K562 (cell line): ENCODE measurements around the gene SARS1. TPM values are rescaled to one million over a fixed set of nuclear protein-coding genes. Genes with fewer than 3 reads are reported as not detected.

Experiments
- ATAC-seq: fragments of 200-7000 bp; cut with Tn5 transposase; 3 replicates; pipeline ENCODE4 v1.9.1; 2020; ENCODE audit warnings: moderate library complexity
- BruUV-seq: library from RNA; stranded (reverse); fragments of 400-500 nt; replicated peaks from 2 replicates; lab custom pipeline; 2021; lab: Mats Ljungman, UMichigan
- CTCF ChIA-PET: fragments of 300-600 bp; formaldehyde crosslinking; extraction: SDS; loops from one replicate; lab custom pipeline; 2021; ENCODE audit warnings: low intra/inter-chr PET ratio; lab: Yijun Ruan, JAX
- POLR2A ChIA-PET: fragments of 300-600, 350-650 bp; sonication (Branson Sonifier 250); formaldehyde crosslinking; extraction: SDS; loops from one replicate; lab custom pipeline; 2021; ENCODE audit warnings: antibody characterized with exemption, inconsistent platforms; lab: Yijun Ruan, JAX
- DNase-seq, 4 experiments: peaks; one replicate each; pipeline versions ENCODE4 v3.0.0 to v3.0.0-alpha.2; 2011 to 2018; ENCODE audit warnings: low spot score in 3 of 4, mixed read lengths in 3 of 4; ENCODE audit errors: extremely low read depth in 1 of 4
- FAIRE-seq: peaks from 2 replicates; lab custom pipeline; 2011; peaks lifted over from hg19 to GRCh38; lab: Jason Lieb, UNC
- H2AFZ ChIP-seq: 2 replicates; pipeline ENCODE4 v1.6.0; 2011; ENCODE audit warnings: low read depth, low read length, control low read depth, inconsistent platforms
- H3K27ac ChIP-seq: fragments of 200-600 bp; 3 replicates; pipeline ENCODE4 v1.8.0; 2011; ENCODE audit warnings: low read depth, mild to moderate bottlenecking, control low read depth, inconsistent platforms, low read length, moderate library complexity, mixed read lengths; ENCODE audit errors: extremely low read depth
- H3K27me3 ChIP-seq, 2 experiments: fragments of 300-600 bp in 1 of 2; 2 replicates in 1 of 2; 3 replicates in 1 of 2; pipeline versions ENCODE4 v1.6.0 to v1.8.0; 2011; ENCODE audit warnings: inconsistent platforms in 2 of 2, low read length in 2 of 2, mild to moderate bottlenecking in 1 of 2, mixed read lengths in 1 of 2, moderate library complexity in 1 of 2; ENCODE audit not compliant: control insufficient read depth in 2 of 2, insufficient read depth in 2 of 2
- H3K36me3 ChIP-seq: fragments of 300-600 bp; 3 replicates; pipeline ENCODE4 v1.8.0; 2011; ENCODE audit warnings: mild to moderate bottlenecking, low read length, inconsistent platforms; ENCODE audit not compliant: control insufficient read depth, insufficient read depth
- H3K4me1 ChIP-seq, 2 experiments: fragments of 200-600 bp in 1 of 2; replicated peaks in 1 of 2; 2 replicates in 1 of 2; 3 replicates in 1 of 2; pipeline versions ENCODE4 v1.5.1 to v1.8.0; 2011; ENCODE audit warnings: inconsistent platforms in 2 of 2, low read length in 2 of 2, mild to moderate bottlenecking in 1 of 2, mixed read lengths in 1 of 2, moderate library complexity in 1 of 2; ENCODE audit not compliant: control insufficient read depth in 2 of 2, insufficient read depth in 2 of 2
- H3K4me2 ChIP-seq: 2 replicates; pipeline ENCODE4 v1.6.1; 2011; ENCODE audit warnings: low read length, control low read depth, inconsistent platforms, mixed read lengths; ENCODE audit not compliant: insufficient read depth
- H3K4me3 ChIP-seq: fragments of 200-600 bp; sonication (generic), shearing (Covaris generic); 2 replicates; pipeline ENCODE4 v1.5.1; 2016; ENCODE audit warnings: control low read depth, inconsistent platforms
- H3K79me2 ChIP-seq: fragments of 200-600 bp; 3 replicates; pipeline ENCODE4 v1.8.0; 2011; ENCODE audit warnings: low read length, inconsistent platforms; ENCODE audit not compliant: control insufficient read depth, insufficient read depth
- H3K9ac ChIP-seq, 2 experiments: 2 replicates each; pipeline versions ENCODE4 v1.6.0 to v1.6.1; 2011; ENCODE audit warnings: low read depth in 2 of 2, low read length in 2 of 2, control low read depth in 1 of 2, inconsistent platforms in 1 of 2, mild to moderate bottlenecking in 1 of 2, mixed read lengths in 1 of 2; ENCODE audit not compliant: insufficient read depth in 1 of 2
- H3K9me1 ChIP-seq: one replicate; pipeline ENCODE4 v1.6.0; 2011; ENCODE audit warnings: inconsistent platforms, mild to moderate bottlenecking, low read length, moderate library complexity; ENCODE audit not compliant: control insufficient read depth, insufficient read depth
- H3K9me3 ChIP-seq: replicated peaks from 2 replicates; pipeline ENCODE4 v1.5.1; 2011; ENCODE audit warnings: low read depth, low read length, inconsistent platforms; ENCODE audit not compliant: control insufficient read depth, insufficient read depth
- H4K20me1 ChIP-seq: replicated peaks from 2 replicates; pipeline ENCODE4 v1.6.1; 2011; ENCODE audit warnings: low read length, inconsistent platforms, mixed read lengths; ENCODE audit not compliant: control insufficient read depth, insufficient read depth
- BRCA1 ChIP-seq, 2 experiments: fragments of 450-650 bp in 1 of 2; sonication (generic) in 1 of 2; formaldehyde crosslinking in 1 of 2; IDR thresholded peaks; 2 replicates each; pipeline versions ENCODE4 v1.5.0 to v1.6.1; 2017 to 2020; ENCODE audit warnings: mild to moderate bottlenecking in 1 of 2, missing genetic modification reagents in 1 of 2
- CEBPG ChIP-seq, 3 experiments: fragments of 200-800 bp in 1 of 3; sonication (Bioruptor generic) in 1 of 3; sonication (generic) in 1 of 3; formaldehyde crosslinking in 1 of 3; IDR thresholded peaks in 2 of 3; conservative IDR thresholded peaks in 1 of 3; 2 replicates each; pipeline versions ENCODE4 v1.6.1 to v1.8.0; 2016 to 2022; ENCODE audit warnings: missing compliant biosample characterization in 2 of 3, missing genetic modification characterization in 2 of 3, mild to moderate bottlenecking in 1 of 3, missing genetic modification reagents in 1 of 3
- CHAMP1 ChIP-seq: fragments of 450-650 bp; IDR thresholded peaks from 2 replicates; pipeline ENCODE4 v1.6.1; 2016; ENCODE audit warnings: mild to moderate bottlenecking
- MEF2A ChIP-seq: IDR thresholded peaks from 2 replicates; pipeline ENCODE4 v1.6.1; 2011; ENCODE audit warnings: low read depth, mild to moderate bottlenecking, low read length, moderate library complexity; ENCODE audit not compliant: control insufficient read depth
- NBN ChIP-seq: fragments of 450-650 bp; IDR thresholded peaks from 2 replicates; pipeline ENCODE4 v1.6.1; 2016; ENCODE audit warnings: low read depth, mild to moderate bottlenecking
- TBL1XR1 ChIP-seq, 2 experiments: IDR thresholded peaks; 2 replicates each; pipeline ENCODE4 v1.6.1; 2012; ENCODE audit warnings: improper control_type of control experiment in 2 of 2, low read length in 2 of 2, mild to moderate bottlenecking in 1 of 2
- USF2 ChIP-seq: sonication (generic); formaldehyde crosslinking; IDR thresholded peaks from 2 replicates; pipeline ENCODE4 v1.5.0; 2020; ENCODE audit warnings: missing genetic modification reagents
- XRCC3 ChIP-seq: fragments of 450-650 bp; IDR thresholded peaks from 2 replicates; pipeline ENCODE4 v1.6.1; 2017; ENCODE audit warnings: mild to moderate bottlenecking, moderate library complexity
- ZBED1 ChIP-seq: IDR thresholded peaks from 2 replicates; pipeline ENCODE4 v1.6.1; 2014
- ZBTB9 ChIP-seq: fragments of 450-650 bp; formaldehyde crosslinking; IDR thresholded peaks from 2 replicates; pipeline ENCODE4 v1.4.0; 2020; ENCODE audit warnings: mild to moderate bottlenecking, moderate library complexity
- ZNF217 ChIP-seq: sonication (generic); formaldehyde crosslinking; IDR thresholded peaks from 2 replicates; pipeline ENCODE4 v1.8.0; 2022; ENCODE audit warnings: mild to moderate bottlenecking, missing genetic modification reagents
- ZNF24 ChIP-seq: fragments of 450-650 bp; IDR thresholded peaks from 2 replicates; pipeline ENCODE4 v1.6.1; 2016
- ZNF655 ChIP-seq: fragments of 250-450 bp; sonication (Bioruptor Pico); IDR thresholded peaks from 2 replicates; pipeline ENCODE4 v1.5.0; 2021
- ZNF76 ChIP-seq: fragments of 250-450 bp; sonication (Bioruptor Pico); IDR thresholded peaks from 2 replicates; pipeline ENCODE4 v1.4.0; 2020; ENCODE audit warnings: mild to moderate bottlenecking, moderate library complexity, borderline replicate concordance
- WGBS: fragments of 100-300 bp; shearing (Covaris generic); methylation state at CpG from one replicate; pipeline ENCODE4 v1.1.6; 2016; ENCODE audit warnings: low coverage, mixed read lengths; ENCODE audit not compliant: insufficient coverage; ENCODE audit errors: missing lambda C conversion rate; 5-methylcytosine and 5-hydroxymethylcytosine counted together
- in situ Hi-C: fragments of 300-500 bp; cut with MboI; formaldehyde crosslinking; loops from 4 replicates; pipeline ENCODE4 v1.15.0; 2018; ENCODE audit warnings: inconsistent platforms, mixed read lengths
- intact Hi-C: fragments of 100-400 bp; cut with micrococcal nuclease; formaldehyde crosslinking; loops from 2 replicates; pipeline ENCODE4 v1.14.2; 2022
- polyA plus RNA-seq, 8 experiments: library from polyadenylated mRNA; depleted of rRNA in 4 of 8; stranded (reverse) in 5 of 8; unstranded in 3 of 8; fragments of >200 nt; fragmentation: Nextera tagmentation in 2 of 8; fragmentation: Illumina TruSeq in 1 of 8; extraction: Ambion mirVana in 2 of 8; extraction: Trizol in 1 of 8; gene quantifications; 2 replicates each; pipeline versions ENCODE4 v1.2.1 to v1.2.3, GENCODE V29; 2011 to 2014; ENCODE audit warnings: inconsistent platforms in 1 of 8, missing spikeins in 1 of 8
- total RNA-seq, 7 experiments: library from RNA; depleted of rRNA in 6 of 7; stranded (reverse); fragments of >200 nt in 6 of 7; fragmentation: Illumina TruSeq in 2 of 7; extraction: Trizol in 2 of 7; gene quantifications; 2 replicates each; pipeline versions ENCODE4 v1.2.1 to v1.2.3, GENCODE V29; 2011 to 2021; ENCODE audit warnings: low replicate concordance in 1 of 7

Gene SARS1
- total and polyA plus RNA-seq, 9 of the 15 experiments (the other 6 are each of a cell fraction or from before 2014, with no cell fraction given): 221 to 623 (median 254) TPM

- ChIA-PET POLR2A (interaction anchor here (0.6 to 1.6 kb wide), 5 partner anchors 19 to 440 kb away, joined by 3 to 7 read pairs (median 3); partner anchors contain the start of gene PSRC1), CTCF (interaction anchor here (0.6 to 5.5 kb wide), 7 partner anchors 10 to 269 kb away, joined by 3 to 91 read pairs (median 5); partner anchors contain the start of gene SORT1)
- BruUV-seq: no TSS peak
- intact Hi-C loops (loop anchor here (1.0 to 10.0 kb wide), 4 partner anchors 62 to 269 kb away; partner anchors contain the start of gene ELAPOR1), in situ Hi-C loops (loop anchor here (5.0 kb wide), 2 partner anchors 139 to 269 kb away; no protein-coding TSS in a partner anchor)
- Histone ChIP-seq H4K20me1 (no peaks in the 10 kb centered on the region), H3K9me1 (no peaks in the 10 kb centered on the region), H2AFZ (no peak overlapping the region), H3K4me3 (no peak overlapping the region), H3K27me3 (no peaks in the 10 kb centered on the region), H3K4me2 (no peak overlapping the region), H3K9ac (no peak overlapping the region), H3K27ac (no peak overlapping the region), H3K79me2 (no peaks in the 10 kb centered on the region), H3K9me3 (no peaks in the 10 kb centered on the region), H3K4me1 (peaks cover 0 to 31% of the 10 kb centered on the region in 2 experiments; a peak in 2 of 5 replicates), H3K36me3 (peaks cover 49% of the 10 kb centered on the region; the same call in 2 of the 3 replicates)
- DNase-seq (peak; percentile 91 to 96 (median 93)), ATAC-seq (peak; percentile 99), FAIRE-seq (peak; percentile 98)
- WGBS: 34% methylated on average over 21 of the region's 29 CpGs
- TF ChIP-seq ZNF217 (CRISPR knock-in tag) (no peak), USF2 (CRISPR knock-in tag) (no peak; the same call in 1 of the 2 replicates), CEBPG (CRISPR knock-in tag; IDR thresholded peaks at IDR 0.05) (peak; percentile 28; the same call in 1 of the 2 replicates), CEBPG (tag; conservative IDR thresholded peaks at IDR 0.05 in 1 of 2, IDR thresholded peaks at IDR 0.05 in 1 of 2) (no peak), ZBTB9 (no peak), ZNF24 (peak; percentile 59; the same call in 1 of the 2 replicates), ZBED1 (0 out of 2 replicates have a peak, but pooled peaks have one; percentile 70), XRCC3 (no peak), BRCA1 (IDR thresholded peaks at IDR 0.05) (no peak), BRCA1 (CRISPR knock-in tag; IDR thresholded peaks at IDR 0.05) (no peak), ZNF76 (no peak), ZNF655 (CRISPR knock-in tag) (no peak), MEF2A (no peak), CHAMP1 (no peak), NBN (peak; percentile 40; the same call in 1 of the 2 replicates), TBL1XR1 (IDR thresholded peaks at IDR 0.05; ENCODE audit: low read length in 2 of 2) (peak; percentile 52 to 73; a peak in 3 of 4 replicates)
Measured at GRCh38 chr1:109263597-109264378, 50.1 kb downstream of the SARS1 start.
